ENCODE measurements around the gene OR10A5.
"Not testable (repeated sequence)": the region's sequence is repeated elsewhere in the genome, so short reads cannot be mapped to it uniquely, and the experiment has no call there.

Gene OR10A5, protein sequence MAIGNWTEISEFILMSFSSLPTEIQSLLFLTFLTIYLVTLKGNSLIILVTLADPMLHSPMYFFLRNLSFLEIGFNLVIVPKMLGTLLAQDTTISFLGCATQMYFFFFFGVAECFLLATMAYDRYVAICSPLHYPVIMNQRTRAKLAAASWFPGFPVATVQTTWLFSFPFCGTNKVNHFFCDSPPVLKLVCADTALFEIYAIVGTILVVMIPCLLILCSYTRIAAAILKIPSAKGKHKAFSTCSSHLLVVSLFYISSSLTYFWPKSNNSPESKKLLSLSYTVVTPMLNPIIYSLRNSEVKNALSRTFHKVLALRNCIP

DNA sequence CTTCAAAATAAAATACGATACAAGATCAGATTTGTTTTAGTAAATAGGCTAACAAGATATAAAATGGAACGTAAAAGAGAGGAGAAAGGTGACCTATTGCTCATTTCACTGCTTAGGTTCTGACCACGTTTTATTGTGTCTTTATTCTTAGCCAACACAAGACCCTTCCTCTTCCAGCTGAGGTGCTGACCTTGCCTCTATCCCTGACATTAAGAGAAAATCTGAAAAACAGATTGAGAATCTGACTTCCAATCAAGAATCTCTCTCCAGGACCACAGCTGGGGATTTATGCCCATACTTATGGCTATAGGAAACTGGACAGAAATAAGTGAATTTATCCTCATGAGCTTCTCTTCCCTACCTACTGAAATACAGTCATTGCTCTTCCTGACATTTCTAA lies at the start of gene OR10A5:
Gene OR10A5 (plus strand): TSS at position 301 of the 400 bp plus-strand sequence. CDS start 0 bp downstream, at position 301.
- Histone ChIP-seq H3K27ac (ENCODE audit: low read length) (no peak within 1 kb of the TSS), H3K27me3 (ENCODE audit: low read depth, low read length) (no peaks in the 10 kb centered on the region), H3K36me3 (ENCODE audit: control insufficient read depth in 1 of 2, insufficient read depth in 2 of 2, low read length in 2 of 2) (no peaks in the 10 kb centered on the region), H3K4me1 (ENCODE audit: control insufficient read depth in 1 of 2, insufficient read depth in 2 of 2, low read length in 2 of 2) (no peaks in the 10 kb centered on the region), H3K9me3 (ENCODE audit: control insufficient read depth in 1 of 2, low read length in 2 of 2) (peaks cover 0 to 4% of the 10 kb centered on the region in 2 donors), H3K4me3 (ENCODE audit: low read depth in 1 of 2, low read length in 2 of 2) (no peak within 1 kb of the TSS)

DNA sequence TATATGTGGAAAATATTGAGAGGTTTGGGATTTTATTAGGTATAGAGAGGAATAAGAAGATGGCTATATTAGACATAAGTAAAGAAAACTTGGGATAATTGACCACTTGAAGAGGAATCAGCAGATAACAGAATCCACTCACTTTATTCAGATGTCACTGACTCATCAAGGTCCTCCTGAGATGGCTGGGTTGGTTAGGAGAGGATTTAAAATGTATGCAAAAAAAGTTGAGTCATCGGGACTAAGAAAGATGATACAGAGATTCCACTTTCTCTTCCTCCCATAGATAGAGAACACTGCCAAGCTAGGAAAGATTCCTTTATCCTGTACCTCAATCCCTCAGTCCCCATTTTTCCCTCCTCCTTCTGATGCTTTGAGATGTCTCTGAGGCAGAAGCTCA lies 46.1 kb upstream of the OR10A5 start, which contains the start of gene OR6A2:
Gene OR6A2 (minus strand): TSS at position 288 of the 400 bp plus-strand sequence. CDS start 3,981 bp downstream, outside the sequence.
- H3K27me3 ChIP-seq (ENCODE audit: low read depth, low read length): no peaks in the 10 kb centered on the region
- H3K27ac ChIP-seq (ENCODE audit: low read length): no peak within 1 kb of the TSS
- no peaks in the 10 kb centered on the region for H3K36me3 ChIP-seq (ENCODE audit: control insufficient read depth in 1 of 2, insufficient read depth in 2 of 2, low read length in 2 of 2)
- no peak within 1 kb of the TSS for H3K4me3 ChIP-seq (ENCODE audit: low read depth in 1 of 2, low read length in 2 of 2)
- H3K9me3 ChIP-seq (ENCODE audit: control insufficient read depth in 1 of 2, low read length in 2 of 2): no peaks in the 10 kb centered on the region
- no peaks in the 10 kb centered on the region for H3K4me1 ChIP-seq (ENCODE audit: control insufficient read depth in 1 of 2, insufficient read depth in 2 of 2, low read length in 2 of 2)

DNA sequence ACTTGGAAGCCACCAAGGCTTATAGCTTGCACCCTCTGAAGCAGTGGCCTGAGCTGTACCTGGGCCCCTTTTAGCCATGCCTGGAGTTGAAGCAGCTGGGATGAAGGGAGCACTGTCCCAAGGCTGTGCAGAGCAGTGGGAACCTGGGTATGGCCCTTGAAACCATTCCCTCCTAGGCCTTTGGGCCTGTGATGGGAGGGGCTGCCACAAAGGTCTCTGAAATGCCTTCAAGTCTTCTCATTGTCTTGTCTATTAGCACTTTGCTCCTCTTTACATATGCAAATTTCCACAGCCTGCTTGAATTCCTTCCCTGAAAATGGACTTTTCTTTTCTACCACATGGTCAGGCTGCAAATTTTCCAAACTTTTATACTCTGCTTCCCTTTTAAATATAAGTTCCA lies 44.4 kb upstream of the OR10A5 start:
- not testable (repeated sequence) for H3K27ac ChIP-seq (ENCODE audit: low read length); H3K27me3 ChIP-seq (ENCODE audit: low read depth, low read length); H3K4me3 ChIP-seq (ENCODE audit: low read depth in 1 of 2, low read length in 2 of 2); H3K4me1 ChIP-seq (ENCODE audit: control insufficient read depth in 1 of 2, insufficient read depth in 2 of 2, low read length in 2 of 2); H3K9me3 ChIP-seq (ENCODE audit: control insufficient read depth in 1 of 2, low read length in 2 of 2); H3K36me3 ChIP-seq (ENCODE audit: control insufficient read depth in 1 of 2, insufficient read depth in 2 of 2, low read length in 2 of 2)

DNA sequence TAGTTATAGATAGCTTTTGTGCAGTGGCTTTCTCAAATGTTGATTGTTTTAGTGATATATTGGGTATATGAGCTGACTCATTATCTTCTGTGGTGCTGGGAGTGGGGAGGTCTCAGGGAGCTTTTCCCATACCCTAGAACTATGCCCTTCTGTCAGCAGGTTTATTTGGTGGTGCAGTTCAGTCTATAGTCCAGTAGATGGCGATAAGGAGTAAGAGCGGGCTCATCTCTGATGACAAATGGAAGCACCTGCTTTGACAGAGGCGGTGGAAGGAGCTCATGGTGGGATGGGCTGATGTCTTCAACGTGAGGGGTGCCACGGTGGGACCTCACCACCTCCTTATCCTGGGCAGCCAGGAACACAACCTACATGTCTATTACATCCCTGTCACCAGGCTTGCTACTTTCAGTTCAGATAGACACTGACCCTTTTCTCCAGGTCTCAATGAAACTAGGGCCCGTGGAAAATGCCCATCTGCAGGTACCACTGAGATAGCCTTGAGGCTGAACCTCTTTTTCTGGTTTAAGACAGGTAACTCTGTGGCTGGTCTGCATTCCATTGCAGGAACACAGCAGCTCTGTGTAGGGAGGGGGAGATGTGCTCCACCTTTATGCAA lies 33.0 kb upstream of the OR10A5 start:
- H3K27ac ChIP-seq (ENCODE audit: low read length): no peak overlapping the region
- H3K9me3 ChIP-seq (ENCODE audit: control insufficient read depth in 1 of 2, low read length in 2 of 2): no peaks in the 10 kb centered on the region
- H3K27me3 ChIP-seq (ENCODE audit: low read depth, low read length): no peaks in the 10 kb centered on the region
- H3K4me3 ChIP-seq (ENCODE audit: low read depth in 1 of 2, low read length in 2 of 2): no peak overlapping the region
- no peaks in the 10 kb centered on the region for H3K36me3 ChIP-seq (ENCODE audit: control insufficient read depth in 1 of 2, insufficient read depth in 2 of 2, low read length in 2 of 2)
- peaks cover 0 to 3% of the 10 kb centered on the region in 2 donors for H3K4me1 ChIP-seq (ENCODE audit: control insufficient read depth in 1 of 2, insufficient read depth in 2 of 2, low read length in 2 of 2)

DNA sequence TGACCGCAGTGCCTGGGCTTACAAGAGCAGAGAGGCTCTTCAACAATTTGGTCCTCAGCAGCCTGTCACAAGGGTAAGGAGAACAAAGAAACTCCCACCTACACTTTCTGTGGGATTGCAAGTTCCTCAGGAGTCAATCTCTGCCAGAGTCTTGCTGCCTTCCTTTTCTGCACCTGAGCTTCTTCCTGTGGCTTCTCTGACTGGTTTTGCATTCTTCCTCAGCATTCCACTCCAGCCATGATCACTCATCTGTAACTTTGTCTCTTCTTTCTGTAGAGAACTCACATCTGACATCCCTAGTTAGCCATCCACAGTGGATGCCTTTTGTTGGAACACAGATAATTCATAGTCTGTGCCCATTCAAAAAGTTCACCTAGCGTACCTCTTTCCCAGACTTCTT lies 31.8 kb upstream of the OR10A5 start:
- Histone ChIP-seq H3K4me3 (ENCODE audit: low read depth in 1 of 2, low read length in 2 of 2) (no peak overlapping the region), H3K9me3 (ENCODE audit: control insufficient read depth in 1 of 2, low read length in 2 of 2) (no peaks in the 10 kb centered on the region), H3K27me3 (ENCODE audit: low read depth, low read length) (no peaks in the 10 kb centered on the region), H3K4me1 (ENCODE audit: control insufficient read depth in 1 of 2, insufficient read depth in 2 of 2, low read length in 2 of 2) (peaks cover 0 to 3% of the 10 kb centered on the region in 2 donors), H3K36me3 (ENCODE audit: control insufficient read depth in 1 of 2, insufficient read depth in 2 of 2, low read length in 2 of 2) (no peaks in the 10 kb centered on the region), H3K27ac (ENCODE audit: low read length) (no peak overlapping the region)

DNA sequence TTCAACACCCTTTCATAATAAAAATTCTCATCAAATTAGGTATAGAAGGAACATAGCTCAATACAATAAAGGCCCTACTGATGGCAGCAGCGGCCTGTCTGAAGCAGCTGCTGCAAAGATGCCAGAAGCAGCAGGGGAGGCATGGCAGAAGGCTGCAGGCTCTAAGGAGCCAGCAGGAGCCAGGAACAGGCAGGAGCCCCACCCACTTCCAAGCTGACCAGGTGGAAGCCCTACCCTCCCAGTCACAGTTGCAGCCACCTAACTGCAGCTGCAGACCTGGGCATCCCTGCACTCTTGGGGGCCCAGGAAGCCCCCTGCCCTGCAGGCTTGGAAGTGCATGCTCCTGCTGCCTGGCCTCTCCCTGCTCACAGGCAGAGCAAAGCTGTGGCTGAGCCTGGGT lies 27.8 kb upstream of the OR10A5 start:
- Histone ChIP-seq H3K27ac (ENCODE audit: low read length) (no peak overlapping the region), H3K9me3 (ENCODE audit: control insufficient read depth in 1 of 2, low read length in 2 of 2) (peaks cover 0 to 4% of the 10 kb centered on the region in 2 donors), H3K27me3 (ENCODE audit: low read depth, low read length) (no peaks in the 10 kb centered on the region), H3K4me3 (ENCODE audit: low read depth in 1 of 2, low read length in 2 of 2) (no peak overlapping the region), H3K36me3 (ENCODE audit: control insufficient read depth in 1 of 2, insufficient read depth in 2 of 2, low read length in 2 of 2) (no peaks in the 10 kb centered on the region), H3K4me1 (ENCODE audit: control insufficient read depth in 1 of 2, insufficient read depth in 2 of 2, low read length in 2 of 2) (no peaks in the 10 kb centered on the region)

DNA sequence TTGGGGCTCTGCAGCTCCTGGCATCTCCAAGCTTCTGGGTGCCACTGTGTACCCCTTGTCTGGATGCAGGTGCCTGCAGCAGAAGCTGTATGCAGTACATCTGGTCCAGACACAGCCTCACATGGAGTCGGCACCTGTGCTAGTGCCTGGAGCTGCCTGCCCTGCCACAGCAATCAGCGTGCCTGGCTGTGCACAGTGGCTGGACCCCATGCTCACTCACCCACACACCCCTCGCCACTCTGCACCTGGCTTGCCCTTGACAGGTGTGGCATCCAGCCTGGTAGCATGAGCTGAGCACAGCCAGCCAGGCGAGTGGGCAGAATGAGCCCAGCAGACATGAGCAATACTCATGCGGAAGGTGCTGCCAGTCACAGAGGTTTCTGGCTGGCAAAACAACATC lies 26.5 kb upstream of the OR10A5 start:
- H3K4me3 ChIP-seq (ENCODE audit: low read depth in 1 of 2, low read length in 2 of 2): no peak overlapping the region
- no peaks in the 10 kb centered on the region for H3K36me3 ChIP-seq (ENCODE audit: control insufficient read depth in 1 of 2, insufficient read depth in 2 of 2, low read length in 2 of 2)
- no peaks in the 10 kb centered on the region for H3K27me3 ChIP-seq (ENCODE audit: low read depth, low read length)
- H3K4me1 ChIP-seq (ENCODE audit: control insufficient read depth in 1 of 2, insufficient read depth in 2 of 2, low read length in 2 of 2): no peaks in the 10 kb centered on the region
- no peak overlapping the region for H3K27ac ChIP-seq (ENCODE audit: low read length)
- H3K9me3 ChIP-seq (ENCODE audit: control insufficient read depth in 1 of 2, low read length in 2 of 2): peaks cover 0 to 4% of the 10 kb centered on the region in 2 donors

DNA sequence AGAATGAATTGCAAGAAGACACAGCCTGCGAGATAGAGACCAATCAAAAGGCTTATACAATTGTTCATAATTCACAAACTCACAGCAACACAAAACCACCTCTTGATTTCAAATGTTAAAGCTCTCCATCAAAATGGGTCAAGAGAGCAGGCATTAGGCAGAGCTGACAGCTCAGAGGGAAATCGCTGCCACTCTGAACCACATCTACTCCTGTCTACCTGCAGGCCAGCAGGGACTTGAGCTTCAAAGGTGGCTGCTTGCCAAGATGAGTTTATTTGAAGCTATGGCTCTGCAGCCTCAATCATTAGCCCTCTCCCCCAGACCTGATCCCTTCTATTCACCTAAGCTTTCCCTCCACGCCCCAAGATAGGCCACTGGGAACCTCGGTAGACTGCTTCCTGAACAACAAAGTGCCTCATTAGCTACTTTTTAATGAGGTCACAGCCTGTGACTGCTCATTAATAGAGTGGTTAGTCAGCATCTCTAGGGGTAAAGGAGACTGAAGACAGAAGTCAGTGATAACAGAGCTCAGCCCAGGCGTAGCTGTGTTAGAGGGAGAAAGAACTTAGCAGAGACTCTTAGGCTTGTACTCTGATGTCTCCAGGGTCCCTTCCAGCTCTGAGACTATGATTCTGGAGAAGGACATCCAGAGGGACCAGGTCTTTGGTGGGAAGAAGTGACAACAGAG lies 21.2 kb upstream of the OR10A5 start:
- H3K9me3 ChIP-seq (ENCODE audit: control insufficient read depth in 1 of 2, low read length in 2 of 2): peaks cover 0 to 4% of the 10 kb centered on the region in 2 donors
- H3K4me3 ChIP-seq (ENCODE audit: low read depth in 1 of 2, low read length in 2 of 2): no peak overlapping the region
- no peak overlapping the region for H3K27ac ChIP-seq (ENCODE audit: low read length)
- no peaks in the 10 kb centered on the region for H3K4me1 ChIP-seq (ENCODE audit: control insufficient read depth in 1 of 2, insufficient read depth in 2 of 2, low read length in 2 of 2)
- H3K27me3 ChIP-seq (ENCODE audit: low read depth, low read length): no peaks in the 10 kb centered on the region
- no peaks in the 10 kb centered on the region for H3K36me3 ChIP-seq (ENCODE audit: control insufficient read depth in 1 of 2, insufficient read depth in 2 of 2, low read length in 2 of 2)

DNA sequence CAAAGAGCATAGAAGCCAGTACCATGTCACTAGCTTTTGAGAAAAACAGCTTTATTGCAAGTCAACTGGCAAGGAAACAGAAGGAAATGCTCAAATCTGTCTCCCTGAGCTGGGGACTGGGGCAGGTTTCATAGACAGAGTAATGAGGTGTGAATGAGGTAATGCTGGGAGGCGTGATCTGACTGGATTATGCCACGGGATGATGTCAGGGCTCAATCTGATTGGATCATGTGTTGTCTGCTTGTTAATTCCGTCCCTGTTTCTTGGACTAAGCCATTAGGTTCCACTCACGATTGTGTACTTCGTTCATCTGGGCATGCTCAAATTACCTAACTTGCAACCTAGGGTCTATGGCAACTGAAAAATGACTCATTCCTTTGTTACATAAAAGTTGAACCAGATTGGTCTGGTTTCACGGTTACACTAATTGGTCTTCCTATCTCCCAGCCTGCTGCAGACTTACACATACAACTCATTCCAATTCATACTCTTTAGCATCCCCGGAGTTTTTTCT lies 20.2 kb upstream of the OR10A5 start:
- Histone ChIP-seq H3K27me3 (ENCODE audit: low read depth, low read length) (no peaks in the 10 kb centered on the region), H3K4me3 (ENCODE audit: low read depth in 1 of 2, low read length in 2 of 2) (no peak overlapping the region), H3K27ac (ENCODE audit: low read length) (no peak overlapping the region), H3K9me3 (ENCODE audit: control insufficient read depth in 1 of 2, low read length in 2 of 2) (peaks cover 0 to under 1% of the 10 kb centered on the region in 2 donors), H3K36me3 (ENCODE audit: control insufficient read depth in 1 of 2, insufficient read depth in 2 of 2, low read length in 2 of 2) (no peaks in the 10 kb centered on the region), H3K4me1 (ENCODE audit: control insufficient read depth in 1 of 2, insufficient read depth in 2 of 2, low read length in 2 of 2) (no peaks in the 10 kb centered on the region)

DNA sequence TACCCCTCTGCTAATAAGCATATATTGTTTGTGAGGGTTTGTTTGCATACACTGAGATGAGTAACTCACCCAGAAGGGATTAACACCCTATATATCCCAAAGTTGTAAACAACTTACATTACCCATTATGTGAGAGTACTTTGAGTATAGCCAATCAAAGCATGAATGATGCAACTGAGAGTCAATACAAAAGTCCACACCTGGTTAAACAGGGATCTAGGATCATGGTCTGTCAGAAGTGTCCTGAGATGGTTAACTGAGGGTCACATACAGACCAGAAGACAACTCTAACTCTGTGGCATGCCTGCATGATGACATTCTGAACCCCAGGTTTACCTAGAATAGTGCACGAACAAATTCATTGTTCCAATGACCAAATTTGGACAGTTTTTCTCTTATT lies 17.4 kb upstream of the OR10A5 start:
- no peaks in the 10 kb centered on the region for H3K9me3 ChIP-seq (ENCODE audit: control insufficient read depth in 1 of 2, low read length in 2 of 2)
- H3K36me3 ChIP-seq (ENCODE audit: control insufficient read depth in 1 of 2, insufficient read depth in 2 of 2, low read length in 2 of 2): no peaks in the 10 kb centered on the region
- H3K27me3 ChIP-seq (ENCODE audit: low read depth, low read length): no peaks in the 10 kb centered on the region
- H3K4me1 ChIP-seq (ENCODE audit: control insufficient read depth in 1 of 2, insufficient read depth in 2 of 2, low read length in 2 of 2): no peaks in the 10 kb centered on the region
- no peak overlapping the region for H3K4me3 ChIP-seq (ENCODE audit: low read depth in 1 of 2, low read length in 2 of 2)
- H3K27ac ChIP-seq (ENCODE audit: low read length): no peak overlapping the region

DNA sequence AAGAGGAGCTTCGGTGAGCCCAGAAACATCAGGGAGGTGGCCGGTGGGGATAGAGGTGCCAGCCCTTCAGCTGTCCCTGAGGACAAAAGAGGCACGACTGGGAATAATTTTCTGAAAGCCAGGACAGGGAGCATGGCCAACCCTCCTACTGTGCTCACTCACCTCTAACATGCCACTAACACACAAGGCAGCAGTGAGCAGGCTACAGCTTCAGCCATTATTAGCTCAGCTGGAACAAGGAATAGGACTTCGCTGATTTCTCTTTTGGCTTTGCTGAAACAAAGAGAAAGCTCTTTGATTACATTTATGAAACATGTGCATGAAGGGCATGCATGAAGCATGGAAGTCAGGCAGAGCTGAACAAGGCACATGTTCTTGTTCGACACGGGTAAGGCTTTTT lies 12.1 kb upstream of the OR10A5 start:
- H3K27me3 ChIP-seq (ENCODE audit: low read depth, low read length): no peaks in the 10 kb centered on the region
- no peaks in the 10 kb centered on the region for H3K36me3 ChIP-seq (ENCODE audit: control insufficient read depth in 1 of 2, insufficient read depth in 2 of 2, low read length in 2 of 2)
- H3K9me3 ChIP-seq (ENCODE audit: control insufficient read depth in 1 of 2, low read length in 2 of 2): no peaks in the 10 kb centered on the region
- no peaks in the 10 kb centered on the region for H3K4me1 ChIP-seq (ENCODE audit: control insufficient read depth in 1 of 2, insufficient read depth in 2 of 2, low read length in 2 of 2)
- no peak overlapping the region for H3K27ac ChIP-seq (ENCODE audit: low read length)
- no peak overlapping the region for H3K4me3 ChIP-seq (ENCODE audit: low read depth in 1 of 2, low read length in 2 of 2)

Measured in muscle layer of duodenum (tissue), 2 donors.